Choroid plexus epithelial cell (primary cell): ENCODE data around the gene MYRIP.

Experiments
- DNase-seq: peaks from one replicate; pipeline ENCODE4 v3.0.0-alpha.2; 2010; ENCODE audit warnings: low read depth
- H3K4me3 ChIP-seq: 2 replicates; pipeline ENCODE4 v1.5.1; 2011; ENCODE audit warnings: low read depth, mild to moderate bottlenecking, control low read depth, low read length, moderate library complexity
- TF ChIP-seq, protein P1 (sequence below): conservative IDR thresholded peaks from 2 replicates; pipeline ENCODE4 v1.5.1; 2011; ENCODE audit warnings: low read depth, mild to moderate bottlenecking, control low read depth, inconsistent platforms, low read length, moderate library complexity

Gene MYRIP

DNA sequence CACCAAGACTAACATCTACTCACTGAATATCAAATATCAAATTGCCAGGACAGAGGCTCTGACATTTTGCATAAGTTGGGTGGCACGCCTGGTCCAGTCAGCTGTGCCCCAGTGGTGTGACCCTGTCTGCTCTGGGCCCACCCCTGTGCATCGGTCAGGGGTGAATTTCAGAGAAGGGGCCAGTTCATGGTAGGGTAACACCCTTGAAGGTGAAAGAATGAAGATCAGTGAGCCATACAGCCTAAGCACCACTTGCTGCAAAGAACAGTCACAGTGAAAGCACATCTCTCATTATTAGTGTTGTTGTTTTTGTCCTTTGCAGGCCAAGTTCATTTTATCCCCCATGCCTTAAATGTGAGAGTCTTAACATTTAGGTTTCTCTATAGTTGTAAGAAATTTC, 86.8 kb downstream of the MYRIP start:
- DNase-seq = no peak
- H3K4me3 ChIP-seq = no peak overlapping the region
- TF ChIP-seq, protein P1, sequence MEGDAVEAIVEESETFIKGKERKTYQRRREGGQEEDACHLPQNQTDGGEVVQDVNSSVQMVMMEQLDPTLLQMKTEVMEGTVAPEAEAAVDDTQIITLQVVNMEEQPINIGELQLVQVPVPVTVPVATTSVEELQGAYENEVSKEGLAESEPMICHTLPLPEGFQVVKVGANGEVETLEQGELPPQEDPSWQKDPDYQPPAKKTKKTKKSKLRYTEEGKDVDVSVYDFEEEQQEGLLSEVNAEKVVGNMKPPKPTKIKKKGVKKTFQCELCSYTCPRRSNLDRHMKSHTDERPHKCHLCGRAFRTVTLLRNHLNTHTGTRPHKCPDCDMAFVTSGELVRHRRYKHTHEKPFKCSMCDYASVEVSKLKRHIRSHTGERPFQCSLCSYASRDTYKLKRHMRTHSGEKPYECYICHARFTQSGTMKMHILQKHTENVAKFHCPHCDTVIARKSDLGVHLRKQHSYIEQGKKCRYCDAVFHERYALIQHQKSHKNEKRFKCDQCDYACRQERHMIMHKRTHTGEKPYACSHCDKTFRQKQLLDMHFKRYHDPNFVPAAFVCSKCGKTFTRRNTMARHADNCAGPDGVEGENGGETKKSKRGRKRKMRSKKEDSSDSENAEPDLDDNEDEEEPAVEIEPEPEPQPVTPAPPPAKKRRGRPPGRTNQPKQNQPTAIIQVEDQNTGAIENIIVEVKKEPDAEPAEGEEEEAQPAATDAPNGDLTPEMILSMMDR = no peak

DNA sequence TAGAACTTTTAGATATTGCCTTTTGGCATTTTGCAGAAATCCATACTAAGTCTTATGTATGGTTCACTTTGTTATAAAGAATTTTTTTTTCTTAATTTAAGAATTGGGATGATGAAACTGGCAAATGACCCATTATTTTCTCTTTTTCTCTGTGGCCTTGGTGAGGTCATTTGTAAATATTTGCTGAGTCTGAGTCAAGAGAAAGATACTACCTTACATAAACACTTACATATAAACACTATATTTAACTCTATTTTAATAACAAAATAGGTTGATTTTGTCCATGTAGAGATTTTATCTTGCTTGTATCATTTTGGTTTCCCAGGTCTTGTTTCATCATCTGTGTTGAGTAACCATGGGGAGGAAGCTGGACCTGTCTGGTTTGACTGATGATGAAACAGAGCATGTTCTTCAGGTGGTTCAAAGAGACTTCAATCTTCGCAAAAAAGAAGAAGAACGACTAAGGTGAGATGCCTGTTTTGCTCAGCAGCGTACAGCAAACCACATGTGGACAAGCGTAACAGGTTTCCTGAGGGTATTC, 91.1 kb downstream of the MYRIP start:
- no peak for DNase-seq
- H3K4me3 ChIP-seq = no peak overlapping the region
- TF ChIP-seq, protein P1 = no peak

DNA sequence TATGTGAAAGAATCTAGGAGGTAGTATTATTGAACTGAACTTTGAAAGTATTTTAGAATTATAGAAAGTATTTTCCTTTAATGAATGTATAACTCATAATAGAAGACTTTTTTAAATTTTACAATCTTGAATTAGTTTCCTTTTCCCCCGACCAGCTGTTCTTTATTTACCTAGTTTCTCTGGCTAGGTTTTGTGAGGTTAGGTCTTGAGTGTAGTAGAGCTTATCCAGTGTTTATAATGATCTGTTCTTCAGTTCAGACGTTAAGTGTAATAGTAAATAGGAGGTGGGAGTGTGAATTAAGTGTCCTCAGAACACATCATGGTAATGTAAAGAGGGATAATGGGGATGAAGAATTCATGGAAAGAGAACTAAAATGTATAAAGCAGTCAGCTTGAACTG, 93.8 kb downstream of the MYRIP start:
- no peak overlapping the region for H3K4me3 ChIP-seq
- TF ChIP-seq, protein P1 = no peak
- no peak for DNase-seq

DNA sequence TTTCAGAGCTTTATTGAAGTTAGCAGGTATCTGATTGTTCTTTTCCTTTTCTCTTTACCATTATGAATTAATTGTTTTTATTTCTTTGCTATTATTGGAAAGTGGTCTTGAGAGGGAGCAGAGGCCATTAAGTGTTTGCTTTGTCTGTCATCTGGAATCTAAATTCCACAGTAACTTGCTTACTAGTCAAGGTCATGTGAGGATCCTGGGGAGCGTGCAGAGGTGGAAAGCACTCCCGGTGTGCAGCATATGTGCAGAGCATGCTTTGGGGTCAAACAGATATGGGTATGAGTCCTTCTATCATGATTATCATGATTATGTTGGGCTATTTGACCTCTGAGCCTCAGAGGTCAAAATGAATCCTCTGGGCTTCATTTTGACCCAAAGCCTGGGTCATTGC, 96.4 kb downstream of the MYRIP start:
- H3K4me3 ChIP-seq = no peak overlapping the region
- no peak for DNase-seq
- TF ChIP-seq, protein P1 = no peak

DNA sequence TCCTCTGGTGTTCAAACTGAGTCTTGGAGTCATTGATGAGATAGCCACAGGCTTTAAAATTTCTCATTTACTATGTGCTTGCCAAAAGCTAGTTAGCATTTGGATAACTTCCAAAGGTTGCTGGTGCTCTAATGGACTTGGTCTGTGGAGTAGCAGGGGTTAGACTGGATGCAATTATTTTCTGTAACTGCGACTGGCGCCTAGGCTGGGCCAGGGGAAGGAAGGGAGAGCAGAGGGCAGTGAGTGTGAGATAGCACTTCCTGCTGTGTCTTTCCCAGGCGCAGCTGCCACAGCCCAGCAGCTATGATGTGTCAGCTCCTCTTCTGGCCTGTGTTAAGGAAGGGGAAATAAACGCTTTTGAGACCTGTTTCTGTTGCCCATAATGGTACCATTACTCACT, 98.6 kb downstream of the MYRIP start:
- TF ChIP-seq, protein P1 = no peak
- no peak for DNase-seq

DNA sequence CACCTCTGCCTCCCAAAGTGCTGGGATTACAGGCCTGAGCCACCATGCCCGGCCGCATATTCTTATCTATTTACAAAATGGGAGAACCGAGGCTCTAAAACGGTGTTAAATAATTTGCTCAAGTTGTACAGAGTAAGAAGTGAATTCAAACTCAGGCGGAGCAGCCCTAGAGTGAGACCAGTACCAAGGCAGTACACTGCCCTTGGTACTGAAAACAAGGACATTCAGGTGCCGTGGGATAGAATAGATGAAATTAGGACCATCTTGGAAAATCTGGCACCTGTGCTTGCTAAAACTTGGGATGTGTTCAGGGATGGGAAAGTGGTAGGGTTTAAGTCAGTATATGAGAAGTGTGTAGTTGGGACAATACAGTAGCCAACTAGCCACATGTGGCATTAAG, 100.7 kb downstream of the MYRIP start:
- TF ChIP-seq, protein P1 = no peak
- no peak for DNase-seq
- no peak overlapping the region for H3K4me3 ChIP-seq

More for the DNA sequence above, 98.6 kb downstream of the MYRIP start:
- H3K4me3 ChIP-seq = no peak overlapping the region

DNA sequence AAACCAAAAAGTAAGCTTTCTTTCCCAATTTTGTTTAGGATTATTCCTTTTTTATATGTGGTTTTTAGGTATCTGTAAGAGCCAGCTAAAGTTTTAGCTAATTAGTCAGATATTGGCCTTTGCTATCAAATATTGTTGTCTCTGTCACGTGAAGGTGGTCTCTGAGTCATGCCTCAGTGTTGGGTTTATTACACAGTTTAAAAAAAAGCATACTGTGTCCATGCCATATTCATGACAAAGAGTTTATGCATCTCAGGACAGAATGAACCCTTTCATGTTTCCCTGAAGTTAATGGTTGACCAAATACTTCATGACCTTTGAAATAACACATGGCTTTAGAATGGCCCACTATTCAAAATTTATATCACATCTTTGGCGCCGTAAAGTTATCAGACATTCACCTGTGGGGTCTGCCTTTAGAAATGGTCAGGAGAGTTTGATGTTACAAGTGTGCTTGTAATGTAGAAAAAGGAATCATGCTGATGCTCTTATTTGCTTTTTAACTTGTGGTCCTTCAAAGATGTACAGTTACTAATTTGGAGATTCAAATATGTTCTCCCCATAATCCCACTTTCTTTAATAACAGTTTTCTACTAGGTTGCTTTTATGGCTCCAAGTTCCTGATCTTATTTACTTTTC, 101.5 kb downstream of the MYRIP start:
- H3K4me3 ChIP-seq = no peak overlapping the region
- no peak for DNase-seq
- TF ChIP-seq, protein P1 = no peak
